ENCODE data around the gene AGTPBP1. TPM values are rescaled to one million over a fixed set of nuclear protein-coding genes. Genes with fewer than 3 reads are reported as not detected.
A peak's percentile ranks its signal among the peaks of the same experiment; 100 is the strongest.

Gene AGTPBP1
- total and polyA plus RNA-seq, 9 of the 15 experiments (the other 6 are each of a cell fraction or from before 2014, with no cell fraction given) = 1.4 to 7.9 (median 4.6) TPM

- TF ChIP-seq REST (IDR thresholded peaks at IDR 0.05; ENCODE audit: borderline replicate concordance) = peak; percentile 47; the same call in 1 of the 2 replicates
- no peak for TF ChIP-seq REST (CRISPR knock-in tag; IDR thresholded peaks at IDR 0.05; ENCODE audit: low read depth)
- TF ChIP-seq HDAC3 (IDR thresholded peaks at IDR 0.05; ENCODE audit: borderline replicate concordance, partially characterized antibody) = no peak
Measured at GRCh38 chr9:85610074-85610860, 131.5 kb downstream of the AGTPBP1 start (continued).

Data from K562 (cell line).